HG03558 (cell line): ENCODE measurements around the gene INPP1.
"Not testable (repeated sequence)": the region's sequence is repeated elsewhere in the genome, so short reads cannot be mapped to it uniquely, and the experiment has no call there.

Experiments
- ATAC-seq: cut with Tn5 transposase; IDR thresholded peaks from one replicate; pipeline ENCODE4 v1.9.1; 2021; ENCODE audit warnings: moderate number of reproducible peaks; ENCODE audit not compliant: unreplicated experiment; ENCODE audit errors: extremely low read depth

INPP1 gene

GRCh38 chr2:190358655-190359448, 15.5 kb downstream of the INPP1 start:
- ATAC-seq, result not testable (repeated sequence)

GRCh38 chr2:190360561-190360960, 17.2 kb downstream of the INPP1 start:
- ATAC-seq, result no peak

GRCh38 chr2:190360965-190361364, 17.6 kb downstream of the INPP1 start:
- no peak for ATAC-seq

GRCh38 chr2:190361572-190361971, 18.2 kb downstream of the INPP1 start:
- no peak for ATAC-seq

- ATAC-seq, result no peak
Observed at GRCh38 chr2:190362894-190363293, 19.5 kb downstream of the INPP1 start.

- ATAC-seq, result no peak
Observed at GRCh38 chr2:190365499-190366204, 22.3 kb downstream of the INPP1 start.

- ATAC-seq, result no peak
Observed at GRCh38 chr2:190366248-190366753, 22.9 kb downstream of the INPP1 start.

GRCh38 chr2:190367091-190367490, 23.7 kb downstream of the INPP1 start:
- ATAC-seq, result no peak

- ATAC-seq, result no peak
Observed at GRCh38 chr2:190369635-190370034, 26.2 kb downstream of the INPP1 start.

GRCh38 chr2:190376083-190376482, 32.7 kb downstream of the INPP1 start:
- no peak for ATAC-seq

GRCh38 chr2:190376591-190377245, 33.3 kb downstream of the INPP1 start:
- ATAC-seq, result no peak

GRCh38 chr2:190378880-190379237, 35.5 kb downstream of the INPP1 start:
- no peak for ATAC-seq

GRCh38 chr2:190379249-190379964, 36.0 kb downstream of the INPP1 start:
- ATAC-seq, result no peak

- no peak for ATAC-seq
Observed at GRCh38 chr2:190380962-190381412, 37.6 kb downstream of the INPP1 start.

GRCh38 chr2:190382851-190383250, 39.5 kb downstream of the INPP1 start:
- ATAC-seq, result no peak

GRCh38 chr2:190387422-190387821, 44.0 kb downstream of the INPP1 start:
- ATAC-seq, result no peak

- ATAC-seq, result no peak
Observed at GRCh38 chr2:190396271-190396670, 52.9 kb downstream of the INPP1 start.

GRCh38 chr2:190402986-190403603, 59.7 kb downstream of the INPP1 start:
- ATAC-seq, result no peak

- no peak for ATAC-seq
Observed at GRCh38 chr2:190404487-190404886, 61.1 kb downstream of the INPP1 start.

- ATAC-seq, result no peak
Observed at GRCh38 chr2:190405070-190405469, 61.7 kb downstream of the INPP1 start.
